Astrocyte (in vitro differentiated cells and primary cell): ENCODE measurements around the gene TMEM106B.

Source experiments
- CTCF ChIP-seq: IDR thresholded peaks from 2 replicates; pipeline ENCODE4 v1.5.1; 2011; ENCODE audit warnings: low read depth, mild to moderate bottlenecking, inconsistent platforms, low read length, moderate library complexity; ENCODE audit not compliant: insufficient read depth
- EZH2 ChIP-seq: IDR thresholded peaks from 2 replicates; pipeline ENCODE4 v1.6.1; 2012; ENCODE audit warnings: mild to moderate bottlenecking, low read length, inconsistent platforms; ENCODE audit not compliant: insufficient read depth

- TF ChIP-seq EZH2 (no peak), CTCF (no peak)
These were observed 69.9 kb downstream of the TMEM106B start for GRCh38 chr7:12281038-12281437.
